HEK293 (cell line): Measurements from ENCODE around the gene ITGB5.

ENCODE experiments used
- CTCF ChIA-PET: fragments of 350-600 bp; formaldehyde crosslinking; extraction: SDS; loops from one replicate; lab custom pipeline; 2021; ENCODE audit warnings: antibody characterized with exemption; lab: Yijun Ruan, JAX
- POLR2A ChIA-PET: fragments of 300-600 bp; formaldehyde crosslinking; extraction: SDS; loops from one replicate; lab custom pipeline; 2020; ENCODE audit warnings: antibody characterized with exemption, inconsistent platforms; lab: Yijun Ruan, JAX
- H3K27ac ChIP-seq: fragments of 200-500 bp; sonication (Bioruptor generic); 2 replicates; pipeline ENCODE4 v1.5.1; 2014; ENCODE audit warnings: low read depth, low read length, control low read depth, inconsistent platforms; ENCODE audit errors: extremely low read depth
- H3K36me3 ChIP-seq, 2 experiments: fragments of 200-500 bp in 1 of 2; sonication (Bioruptor generic) in 1 of 2; 1 replicate in 1 of 2; 2 replicates in 1 of 2; pipeline ENCODE4 v1.5.1; 2014 to 2017; ENCODE audit warnings: inconsistent platforms in 2 of 2, low read length in 2 of 2; ENCODE audit not compliant: control insufficient read depth in 2 of 2, insufficient read depth in 1 of 2
- H3K4me1 ChIP-seq: fragments of 200-500 bp; sonication (Bioruptor generic); 2 replicates; pipeline ENCODE4 v1.5.1; 2014; ENCODE audit warnings: mild to moderate bottlenecking, low read length, inconsistent platforms; ENCODE audit not compliant: control insufficient read depth, insufficient read depth
- H3K4me3 ChIP-seq: 2 replicates; pipeline ENCODE4 v1.5.1; 2011; ENCODE audit warnings: low read depth, mild to moderate bottlenecking, control low read depth, low read length, moderate library complexity
- H3K9me3 ChIP-seq: fragments of 200-500 bp; sonication (Bioruptor generic); 2 replicates; pipeline ENCODE4 v1.5.1; 2014; ENCODE audit warnings: low read depth, low read length, inconsistent platforms; ENCODE audit not compliant: control insufficient read depth, insufficient read depth
- AEBP2 ChIP-seq: fragments of 450-650 bp; formaldehyde crosslinking; IDR thresholded peaks from 2 replicates; pipeline ENCODE4 v1.5.1; 2016; ENCODE audit warnings: missing biosample characterization, missing genetic modification characterization, borderline replicate concordance
- HOXA7 ChIP-seq: sonication (generic); formaldehyde crosslinking; IDR thresholded peaks from 2 replicates; pipeline ENCODE4 v1.8.1; 2022; ENCODE audit warnings: missing genetic modification reagents, borderline replicate concordance
- INSM2 ChIP-seq: fragments of 450-650 bp; formaldehyde crosslinking; IDR thresholded peaks from 2 replicates; pipeline ENCODE4 v1.5.1; 2016; ENCODE audit warnings: missing biosample characterization, missing genetic modification characterization
- PBX3 ChIP-seq: sonication (generic); formaldehyde crosslinking; IDR thresholded peaks from 2 replicates; pipeline ENCODE4 v1.8.1; 2022; ENCODE audit warnings: mild to moderate bottlenecking, moderate library complexity, missing genetic modification reagents
- PRDM10 ChIP-seq: fragments of 450-650 bp; formaldehyde crosslinking; IDR thresholded peaks from 2 replicates; pipeline ENCODE4 v1.5.1; 2016; ENCODE audit warnings: missing biosample characterization, missing genetic modification characterization
- RBAK ChIP-seq: fragments of 450-650 bp; formaldehyde crosslinking; IDR thresholded peaks from 2 replicates; pipeline ENCODE4 v1.5.1; 2016; ENCODE audit warnings: missing biosample characterization, missing genetic modification characterization
- SALL2 ChIP-seq: fragments of 450-650 bp; formaldehyde crosslinking; IDR thresholded peaks from 2 replicates; pipeline ENCODE4 v1.5.0; 2017; ENCODE audit warnings: missing biosample characterization, mild to moderate bottlenecking, missing genetic modification characterization, borderline replicate concordance
- SP2 ChIP-seq: fragments of 450-650 bp; formaldehyde crosslinking; IDR thresholded peaks from 2 replicates; pipeline ENCODE4 v1.5.1; 2016; ENCODE audit warnings: missing biosample characterization, missing genetic modification characterization
- SP7 ChIP-seq: fragments of 450-650 bp; formaldehyde crosslinking; IDR thresholded peaks from 2 replicates; pipeline ENCODE4 v1.5.1; 2016; ENCODE audit warnings: missing biosample characterization, missing genetic modification characterization
- TRIM28 ChIP-seq: IDR thresholded peaks from 2 replicates; pipeline ENCODE4 v1.6.1; 2011; ENCODE audit warnings: low read length, control low read depth, borderline replicate concordance
- ZBTB8A ChIP-seq: fragments of 450-650 bp; formaldehyde crosslinking; IDR thresholded peaks from 2 replicates; pipeline ENCODE4 v1.5.1; 2016; ENCODE audit warnings: missing biosample characterization, missing genetic modification characterization
- ZEB2 ChIP-seq: fragments of 450-650 bp; formaldehyde crosslinking; IDR thresholded peaks from 2 replicates; pipeline ENCODE4 v1.5.1; 2016; ENCODE audit warnings: missing biosample characterization, missing genetic modification characterization
- ZFP69B ChIP-seq: fragments of 450-650 bp; formaldehyde crosslinking; IDR thresholded peaks from 2 replicates; pipeline ENCODE4 v1.5.1; 2016; ENCODE audit warnings: missing biosample characterization, missing genetic modification characterization
- ZNF10 ChIP-seq: fragments of 450-650 bp; formaldehyde crosslinking; IDR thresholded peaks from 2 replicates; pipeline ENCODE4 v1.5.1; 2017; ENCODE audit warnings: missing biosample characterization, missing genetic modification characterization
- ZNF138 ChIP-seq: fragments of 450-650 bp; formaldehyde crosslinking; IDR thresholded peaks from 2 replicates; pipeline ENCODE4 v1.5.1; 2016; ENCODE audit warnings: missing biosample characterization, missing genetic modification characterization, borderline replicate concordance
- ZNF19 ChIP-seq: fragments of 450-650 bp; formaldehyde crosslinking; IDR thresholded peaks from 2 replicates; pipeline ENCODE4; 2016; ENCODE audit warnings: missing biosample characterization, missing genetic modification characterization, low read depth
- ZNF239 ChIP-seq: fragments of 450-650 bp; formaldehyde crosslinking; IDR thresholded peaks from 2 replicates; pipeline ENCODE4 v1.5.1; 2016; ENCODE audit warnings: missing biosample characterization, missing genetic modification characterization
- ZNF302 ChIP-seq: fragments of 450-650 bp; formaldehyde crosslinking; IDR thresholded peaks from 2 replicates; pipeline ENCODE4 v1.5.1; 2016; ENCODE audit warnings: missing biosample characterization, missing genetic modification characterization, low read depth
- ZNF366 ChIP-seq: fragments of 450-650 bp; formaldehyde crosslinking; conservative IDR thresholded peaks from 2 replicates; pipeline ENCODE4 v1.5.1; 2016; ENCODE audit warnings: missing biosample characterization, missing genetic modification characterization
- ZNF433 ChIP-seq: fragments of 450-650 bp; formaldehyde crosslinking; IDR thresholded peaks from 2 replicates; pipeline ENCODE4 v1.5.1; 2016; ENCODE audit warnings: missing biosample characterization, missing genetic modification characterization, low read depth
- ZNF549 ChIP-seq: fragments of 450-650 bp; IDR thresholded peaks from 2 replicates; pipeline ENCODE4 v1.5.1; 2018; ENCODE audit warnings: missing biosample characterization, missing genetic modification characterization, mild to moderate bottlenecking, inconsistent platforms, moderate library complexity
- ZNF768 ChIP-seq: fragments of 450-650 bp; formaldehyde crosslinking; IDR thresholded peaks from 2 replicates; pipeline ENCODE4 v1.5.1; 2018; ENCODE audit warnings: missing biosample characterization, mild to moderate bottlenecking, missing genetic modification characterization
- ZNF843 ChIP-seq: fragments of 450-650 bp; formaldehyde crosslinking; IDR thresholded peaks from 2 replicates; pipeline ENCODE4 v1.5.1; 2016; ENCODE audit warnings: missing biosample characterization, missing genetic modification characterization

Gene ITGB5

GRCh38 chr3:124926426-124927101 is 39.4 kb upstream of the ITGB5 start:
- no peaks in the 10 kb centered on the region for H3K4me1 ChIP-seq
- no peak overlapping the region for H3K4me3 ChIP-seq
- no peak overlapping the region for H3K27ac ChIP-seq
- TF ChIP-seq ZNF138 (tag by site-specific recombination), result no peak
- TF ChIP-seq PRDM10 (tag by site-specific recombination), result no peak
- no peak for TF ChIP-seq ZNF843 (tag by site-specific recombination)
- TF ChIP-seq ZNF10 (tag by site-specific recombination), result no peak
- TF ChIP-seq ZNF366 (tag by site-specific recombination), result no peak
- TF ChIP-seq, all 188 proteins: peak for 0
- ChIA-PET CTCF (interaction anchor here (0.7 to 1.8 kb wide), 3 partner anchors 23 to 659 kb away, joined by 3 to 6 read pairs (median 3); no protein-coding TSS in a partner anchor), POLR2A (no interaction called here)
- no peaks in the 10 kb centered on the region for H3K9me3 ChIP-seq
- no peaks in the 10 kb centered on the region for H3K36me3 ChIP-seq

- POLR2A ChIA-PET, result no interaction called here
- H3K36me3 ChIP-seq, result no peaks in the 10 kb centered on the region
- H3K4me1 ChIP-seq, result no peaks in the 10 kb centered on the region
- H3K4me3 ChIP-seq, result no peak overlapping the region
- no peak overlapping the region for H3K27ac ChIP-seq
- CTCF ChIA-PET, result interaction anchor here (0.7 to 2.2 kb wide), 6 partner anchors 9 to 664 kb away, joined by 3 to 8 read pairs (median 5); no protein-coding TSS in a partner anchor
- no peaks in the 10 kb centered on the region for H3K9me3 ChIP-seq
- TF ChIP-seq ZNF239 (tag by site-specific recombination) (no peak), PBX3 (CRISPR knock-in tag) (no peak), TRIM28 (no peak), AEBP2 (tag by site-specific recombination) (no peak), HOXA7 (CRISPR knock-in tag) (no peak), SP2 (no peak), ZNF19 (tag by site-specific recombination) (no peak)
- TF ChIP-seq, all 188 proteins: peak for 0
Observed at GRCh38 chr3:124924741-124925140, 37.6 kb upstream of the ITGB5 start.

- no peaks in the 10 kb centered on the region for H3K9me3 ChIP-seq
- CTCF ChIA-PET, result interaction anchor here (1.4 to 2.2 kb wide), 3 partner anchors 16 to 163 kb away, joined by 4 to 8 read pairs (median 6); no protein-coding TSS in a partner anchor
- no peaks in the 10 kb centered on the region for H3K36me3 ChIP-seq
- POLR2A ChIA-PET, result no interaction called here
- no peaks in the 10 kb centered on the region for H3K4me1 ChIP-seq
- H3K27ac ChIP-seq, result no peak overlapping the region
- no peak overlapping the region for H3K4me3 ChIP-seq
- no peak for TF ChIP-seq ZNF433 (tag by site-specific recombination)
- TF ChIP-seq ZEB2 (tag by site-specific recombination), result no peak
- TF ChIP-seq ZNF549 (tag by site-specific recombination), result no peak
- no peak for TF ChIP-seq RBAK (tag by site-specific recombination)
- no peak for TF ChIP-seq ZNF302 (tag by site-specific recombination)
- no peak for TF ChIP-seq SP7 (tag by site-specific recombination)
- TF ChIP-seq SALL2, result no peak
- no peak for TF ChIP-seq ZFP69B (tag by site-specific recombination)
- TF ChIP-seq INSM2, result no peak
- TF ChIP-seq ZBTB8A (tag by site-specific recombination), result no peak
- TF ChIP-seq ZNF768 (tag by site-specific recombination), result no peak
Observed at GRCh38 chr3:124923833-124924232, 36.7 kb upstream of the ITGB5 start.
